Measurements from ENCODE around the gene C1QTNF8.

The C1QTNF8 gene

DNA sequence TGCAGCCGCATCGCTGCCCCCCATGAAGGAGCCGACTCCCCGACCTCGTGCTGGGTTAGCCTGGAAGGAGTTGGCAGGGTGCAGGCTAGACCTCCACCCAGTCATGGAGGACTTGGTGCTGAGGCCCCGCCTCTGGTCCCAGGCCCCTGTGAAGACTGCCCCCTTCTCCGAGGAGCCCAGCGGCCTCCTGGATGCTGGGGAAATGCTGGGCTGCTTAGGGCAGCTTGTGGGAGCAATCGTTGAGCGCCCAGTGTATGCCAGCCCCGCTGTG, 21.7 kb downstream of the C1QTNF8 start:
- H3K4me3 ChIP-seq (ENCODE audit: low read length) = no peak overlapping the region
- H3K9me2 ChIP-seq (replicated peaks; ENCODE audit: insufficient read depth, low read length) = no peaks in the 10 kb centered on the region
- H3K36me3 ChIP-seq (replicated peaks; ENCODE audit: insufficient read depth, low read length) = no peaks in the 10 kb centered on the region
- H3K9me3 ChIP-seq (replicated peaks; ENCODE audit: insufficient read depth, low read length) = no peaks in the 10 kb centered on the region
- H3K27ac ChIP-seq (ENCODE audit: low read length) = no peak overlapping the region
- H3K79me2 ChIP-seq (ENCODE audit: low read length) = no peaks in the 10 kb centered on the region
- no peak for DNase-seq
- H3K9ac ChIP-seq (ENCODE audit: low read length) = no peak overlapping the region
- no peaks in the 10 kb centered on the region for H3K4me1 ChIP-seq (ENCODE audit: low read length)
- no peak overlapping the region for H2AFZ ChIP-seq (ENCODE audit: low read length)
- H3K4me2 ChIP-seq (ENCODE audit: low read depth, low read length) = no peak overlapping the region
- peaks cover 60% of the 10 kb centered on the region for H3K27me3 ChIP-seq (replicated peaks; ENCODE audit: insufficient read depth, low read length)
- no peaks in the 10 kb centered on the region for H4K20me1 ChIP-seq (ENCODE audit: insufficient read depth, low read length)
- no peak for TF ChIP-seq EZH2 (optimal IDR thresholded peaks at IDR 0.05; ENCODE audit: low read depth, low read length)
- TF ChIP-seq, protein P1, sequence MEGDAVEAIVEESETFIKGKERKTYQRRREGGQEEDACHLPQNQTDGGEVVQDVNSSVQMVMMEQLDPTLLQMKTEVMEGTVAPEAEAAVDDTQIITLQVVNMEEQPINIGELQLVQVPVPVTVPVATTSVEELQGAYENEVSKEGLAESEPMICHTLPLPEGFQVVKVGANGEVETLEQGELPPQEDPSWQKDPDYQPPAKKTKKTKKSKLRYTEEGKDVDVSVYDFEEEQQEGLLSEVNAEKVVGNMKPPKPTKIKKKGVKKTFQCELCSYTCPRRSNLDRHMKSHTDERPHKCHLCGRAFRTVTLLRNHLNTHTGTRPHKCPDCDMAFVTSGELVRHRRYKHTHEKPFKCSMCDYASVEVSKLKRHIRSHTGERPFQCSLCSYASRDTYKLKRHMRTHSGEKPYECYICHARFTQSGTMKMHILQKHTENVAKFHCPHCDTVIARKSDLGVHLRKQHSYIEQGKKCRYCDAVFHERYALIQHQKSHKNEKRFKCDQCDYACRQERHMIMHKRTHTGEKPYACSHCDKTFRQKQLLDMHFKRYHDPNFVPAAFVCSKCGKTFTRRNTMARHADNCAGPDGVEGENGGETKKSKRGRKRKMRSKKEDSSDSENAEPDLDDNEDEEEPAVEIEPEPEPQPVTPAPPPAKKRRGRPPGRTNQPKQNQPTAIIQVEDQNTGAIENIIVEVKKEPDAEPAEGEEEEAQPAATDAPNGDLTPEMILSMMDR (IDR thresholded peaks at IDR 0.05; ENCODE audit: low read length) = no peak
- no peak for TF ChIP-seq EZH2phosphoT487 (IDR thresholded peaks at IDR 0.05; ENCODE audit: low read length)
- H3F3A ChIP-seq (ENCODE audit: insufficient read depth, low read length) = no peaks in the 10 kb centered on the region

DNA sequence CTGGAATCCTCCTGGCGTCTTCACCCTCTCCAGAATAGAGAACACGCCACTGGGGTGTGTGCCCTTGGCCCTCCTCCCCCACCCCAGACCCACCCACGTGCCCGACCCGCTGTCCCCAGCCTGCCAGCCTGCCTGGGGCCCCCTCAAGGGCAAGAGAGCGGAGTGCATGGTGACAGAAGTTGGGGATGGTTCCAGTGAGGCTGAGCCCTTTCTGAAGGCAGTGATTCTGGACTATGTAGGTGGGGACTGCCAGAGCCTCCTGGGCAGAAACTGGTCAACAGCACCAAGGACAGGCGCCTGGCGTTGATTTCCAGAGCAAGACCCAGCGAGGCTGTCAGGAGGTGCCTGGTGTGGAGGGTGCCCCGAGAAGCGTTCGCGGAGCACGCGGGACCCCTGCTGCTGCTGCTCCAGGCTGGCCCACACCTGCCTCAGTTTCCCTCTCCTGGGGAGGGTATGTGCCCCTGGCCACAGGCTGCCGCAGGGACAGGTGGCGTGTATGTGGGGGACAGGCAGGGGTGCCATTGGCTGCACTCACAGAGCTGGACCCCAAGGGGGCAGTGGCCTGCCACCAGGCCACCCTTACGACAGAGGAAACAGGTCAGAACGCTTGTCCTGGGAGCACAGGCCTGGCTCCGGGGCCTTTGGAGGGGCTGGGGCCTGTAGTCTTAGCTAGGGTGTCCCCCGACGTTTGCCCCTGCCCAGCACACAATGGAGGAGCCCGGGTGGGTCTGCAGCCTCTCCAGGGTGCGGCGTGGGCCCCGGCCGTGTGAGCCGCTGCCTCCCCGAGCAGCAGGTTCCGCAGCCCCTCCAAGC, 22.3 kb downstream of the C1QTNF8 start:
- Histone ChIP-seq H3K4me1 (ENCODE audit: low read length) (no peaks in the 10 kb centered on the region), H2AFZ (ENCODE audit: low read length) (no peak overlapping the region), H4K20me1 (ENCODE audit: insufficient read depth, low read length) (no peaks in the 10 kb centered on the region), H3K9me3 (replicated peaks; ENCODE audit: insufficient read depth, low read length) (no peaks in the 10 kb centered on the region), H3F3A (ENCODE audit: insufficient read depth, low read length) (no peaks in the 10 kb centered on the region), H3K27me3 (replicated peaks; ENCODE audit: insufficient read depth, low read length) (peaks cover 57% of the 10 kb centered on the region), H3K27ac (ENCODE audit: low read length) (no peak overlapping the region), H3K36me3 (replicated peaks; ENCODE audit: insufficient read depth, low read length) (no peaks in the 10 kb centered on the region), H3K4me3 (ENCODE audit: low read length) (no peak overlapping the region), H3K9ac (ENCODE audit: low read length) (no peak overlapping the region), H3K79me2 (ENCODE audit: low read length) (no peaks in the 10 kb centered on the region), H3K9me2 (replicated peaks; ENCODE audit: insufficient read depth, low read length) (no peaks in the 10 kb centered on the region), H3K4me2 (ENCODE audit: low read depth, low read length) (no peak overlapping the region)
- no peak for DNase-seq
- TF ChIP-seq EZH2phosphoT487 (IDR thresholded peaks at IDR 0.05; ENCODE audit: low read length) = no peak
- no peak for TF ChIP-seq EZH2 (optimal IDR thresholded peaks at IDR 0.05; ENCODE audit: low read depth, low read length)
- TF ChIP-seq, protein P1 (IDR thresholded peaks at IDR 0.05; ENCODE audit: low read length) = no peak

DNA sequence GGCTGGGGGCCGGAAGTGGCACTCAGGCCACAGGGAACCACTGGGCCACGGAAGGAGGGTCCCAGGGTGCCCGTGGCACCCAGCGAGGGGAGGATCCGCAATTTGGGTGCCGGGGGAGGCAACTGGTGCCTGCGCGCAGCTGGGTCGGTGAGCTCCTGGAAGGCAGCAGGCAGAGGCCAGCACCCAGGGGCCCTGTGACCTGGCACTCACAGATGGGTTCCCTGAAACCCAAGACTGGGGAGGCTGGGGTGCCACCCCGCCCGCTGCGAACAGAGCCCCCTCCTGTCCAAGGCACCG, 22.8 kb downstream of the C1QTNF8 start:
- no peak for TF ChIP-seq EZH2 (optimal IDR thresholded peaks at IDR 0.05; ENCODE audit: low read depth, low read length)
- TF ChIP-seq EZH2phosphoT487 (IDR thresholded peaks at IDR 0.05; ENCODE audit: low read length) = no peak
- TF ChIP-seq, protein P1 (IDR thresholded peaks at IDR 0.05; ENCODE audit: low read length) = no peak
- no peaks in the 10 kb centered on the region for H3F3A ChIP-seq (ENCODE audit: insufficient read depth, low read length)
- no peak overlapping the region for H3K4me2 ChIP-seq (ENCODE audit: low read depth, low read length)
- H3K79me2 ChIP-seq (ENCODE audit: low read length) = no peaks in the 10 kb centered on the region
- no peak for DNase-seq
- no peaks in the 10 kb centered on the region for H3K4me1 ChIP-seq (ENCODE audit: low read length)
- H3K27me3 ChIP-seq (replicated peaks; ENCODE audit: insufficient read depth, low read length) = peaks cover 57% of the 10 kb centered on the region
- no peak overlapping the region for H3K9ac ChIP-seq (ENCODE audit: low read length)
- no peaks in the 10 kb centered on the region for H3K9me3 ChIP-seq (replicated peaks; ENCODE audit: insufficient read depth, low read length)
- H4K20me1 ChIP-seq (ENCODE audit: insufficient read depth, low read length) = no peaks in the 10 kb centered on the region
- H2AFZ ChIP-seq (ENCODE audit: low read length) = no peak overlapping the region
- no peaks in the 10 kb centered on the region for H3K9me2 ChIP-seq (replicated peaks; ENCODE audit: insufficient read depth, low read length)
- H3K27ac ChIP-seq (ENCODE audit: low read length) = no peak overlapping the region
- H3K4me3 ChIP-seq (ENCODE audit: low read length) = no peak overlapping the region
- H3K36me3 ChIP-seq (replicated peaks; ENCODE audit: insufficient read depth, low read length) = no peaks in the 10 kb centered on the region
